Measurements from ENCODE around the gene DLX5. TPM values are rescaled to one million over a fixed set of nuclear protein-coding genes. Genes with fewer than 3 reads are reported as not detected.

The DLX5 gene
- total RNA-seq, 1 experiment from 2014 or later, result not detected

- peaks cover 43% of the 10 kb centered on the region for H3K4me1 Mint-ChIP-seq
- ChIA-PET CTCF (no interaction called here), POLR2A (no interaction called here)
- ATAC-seq (no peak), DNase-seq (ENCODE audit: low spot score) (no peak)
- peaks cover 3% of the 10 kb centered on the region; the same call in 1 of the 2 replicates for H3K36me3 Mint-ChIP-seq
- H3K4me3 Mint-ChIP-seq, result no peak overlapping the region
- H3K27ac Mint-ChIP-seq, result no peak overlapping the region
- peaks cover 98% of the 10 kb centered on the region for H3K27me3 Mint-ChIP-seq (ENCODE audit: low read depth)
- no peaks in the 10 kb centered on the region for H3K9me3 Mint-ChIP-seq
- TF ChIP-seq USF2 (CRISPR knock-in tag; IDR thresholded peaks at IDR 0.05) (no peak), ZNF671 (CRISPR knock-in tag; IDR thresholded peaks at IDR 0.05) (no peak), JAZF1 (CRISPR knock-in tag; IDR thresholded peaks at IDR 0.05) (no peak), JUN (CRISPR knock-in tag; IDR thresholded peaks at IDR 0.05) (no peak), RORB (CRISPR knock-in tag; IDR thresholded peaks at IDR 0.05) (no peak), ZNF416 (CRISPR knock-in tag; IDR thresholded peaks at IDR 0.05) (no peak), TP53 (CRISPR knock-in tag; IDR thresholded peaks at IDR 0.05) (no peak), ZNF425 (CRISPR knock-in tag; conservative IDR thresholded peaks at IDR 0.05) (no peak), ELF4 (CRISPR knock-in tag; IDR thresholded peaks at IDR 0.05; ENCODE audit: low read depth) (no peak), MXD4 (CRISPR knock-in tag; IDR thresholded peaks at IDR 0.05; ENCODE audit: borderline replicate concordance) (no peak), MLX (CRISPR knock-in tag; IDR thresholded peaks at IDR 0.05) (no peak), ATF6 (CRISPR knock-in tag; IDR thresholded peaks at IDR 0.05) (no peak), ZNF423 (CRISPR knock-in tag; IDR thresholded peaks at IDR 0.05) (no peak), RELA (CRISPR knock-in tag; IDR thresholded peaks at IDR 0.05; ENCODE audit: borderline replicate concordance) (no peak)
Measured at GRCh38 chr7:97011104-97011503, 13.5 kb downstream of the DLX5 start.

GRCh38 chr7:97009753-97010732 is 14.6 kb downstream of the DLX5 start:
- peaks cover 3% of the 10 kb centered on the region; the same call in 1 of the 2 replicates for H3K36me3 Mint-ChIP-seq
- TF ChIP-seq E2F1 (CRISPR knock-in tag; IDR thresholded peaks at IDR 0.05), result no peak
- TF ChIP-seq CREM (CRISPR knock-in tag; IDR thresholded peaks at IDR 0.05), result no peak
- no peak for TF ChIP-seq ZNF396 (CRISPR knock-in tag; IDR thresholded peaks at IDR 0.05; ENCODE audit: borderline replicate concordance)
- TF ChIP-seq ATF3 (CRISPR knock-in tag; conservative IDR thresholded peaks at IDR 0.05), result no peak
- no peak for TF ChIP-seq KAT7 (CRISPR knock-in tag; IDR thresholded peaks at IDR 0.05; ENCODE audit: borderline replicate concordance)
- TF ChIP-seq RELA (CRISPR knock-in tag; IDR thresholded peaks at IDR 0.05; ENCODE audit: borderline replicate concordance), result no peak
- TF ChIP-seq JAZF1 (CRISPR knock-in tag; IDR thresholded peaks at IDR 0.05), result no peak
- TF ChIP-seq AR (CRISPR knock-in tag; IDR thresholded peaks at IDR 0.05), result no peak
- CTCF ChIA-PET, result no interaction called here
- POLR2A ChIA-PET, result no interaction called here
- DNase-seq (ENCODE audit: low spot score) (no peak), ATAC-seq (no peak)
- peaks cover 39% of the 10 kb centered on the region for H3K4me1 Mint-ChIP-seq
- H3K4me3 Mint-ChIP-seq, result 0 out of 2 replicates have a peak overlapping the region, but pooled peaks have one; percentile 23
- no peaks in the 10 kb centered on the region for H3K9me3 Mint-ChIP-seq
- no peak overlapping the region for H3K27ac Mint-ChIP-seq
- H3K27me3 Mint-ChIP-seq (ENCODE audit: low read depth), result peaks cover 97% of the 10 kb centered on the region
